ENCODE data around the gene TUBB6. TPM values are rescaled to one million over a fixed set of nuclear protein-coding genes. Genes with fewer than 3 reads are reported as not detected.
A peak's percentile ranks its signal among the peaks of the same experiment; 100 is the strongest.

TUBB6 gene
- 100 to 1,000 TPM in 2 of 4 donors, 10 to 100 TPM in 2; 61.0 to 164 (median 108) TPM for total RNA-seq

DNA sequence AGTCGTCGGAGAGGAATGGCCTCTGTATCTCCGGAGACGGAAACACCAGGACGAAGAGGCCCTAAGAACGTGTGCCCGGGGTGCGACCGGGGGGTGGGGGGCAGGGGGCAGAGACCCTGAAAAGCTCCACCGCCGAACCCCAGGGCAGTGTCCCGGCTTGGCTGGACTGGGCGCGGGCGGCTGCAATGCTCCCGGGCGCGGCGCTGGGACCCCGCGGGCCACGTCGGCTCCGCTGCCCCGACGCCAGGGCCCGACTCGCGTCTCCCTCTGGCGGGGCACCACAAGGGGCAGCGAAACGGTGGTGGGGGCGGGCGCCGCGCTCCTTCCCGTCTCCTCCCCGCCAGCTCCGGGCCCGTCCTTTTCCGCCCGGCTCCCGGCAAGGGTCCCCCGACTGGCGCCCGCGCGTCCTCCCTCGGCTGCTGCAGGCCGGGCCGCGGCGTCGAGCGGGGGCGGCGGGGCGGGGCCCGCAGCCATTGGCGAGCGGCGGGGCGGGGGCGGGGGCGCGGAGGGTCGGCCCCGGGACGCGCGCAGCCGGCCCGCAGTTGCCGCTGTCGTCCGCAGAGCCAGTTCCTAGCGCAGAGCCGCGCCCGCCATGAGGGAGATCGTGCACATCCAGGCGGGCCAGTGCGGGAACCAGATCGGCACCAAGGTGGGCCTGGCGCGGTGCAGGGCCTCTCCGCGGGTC lies at the start of gene TUBB6:
TUBB6 (plus strand) TSS at position 541 of the 685 bp plus-strand sequence; CDS start at position 593, 52 bp downstream.
- H3K27me3 ChIP-seq, result peaks cover 52% of the 10 kb centered on the region

DNA sequence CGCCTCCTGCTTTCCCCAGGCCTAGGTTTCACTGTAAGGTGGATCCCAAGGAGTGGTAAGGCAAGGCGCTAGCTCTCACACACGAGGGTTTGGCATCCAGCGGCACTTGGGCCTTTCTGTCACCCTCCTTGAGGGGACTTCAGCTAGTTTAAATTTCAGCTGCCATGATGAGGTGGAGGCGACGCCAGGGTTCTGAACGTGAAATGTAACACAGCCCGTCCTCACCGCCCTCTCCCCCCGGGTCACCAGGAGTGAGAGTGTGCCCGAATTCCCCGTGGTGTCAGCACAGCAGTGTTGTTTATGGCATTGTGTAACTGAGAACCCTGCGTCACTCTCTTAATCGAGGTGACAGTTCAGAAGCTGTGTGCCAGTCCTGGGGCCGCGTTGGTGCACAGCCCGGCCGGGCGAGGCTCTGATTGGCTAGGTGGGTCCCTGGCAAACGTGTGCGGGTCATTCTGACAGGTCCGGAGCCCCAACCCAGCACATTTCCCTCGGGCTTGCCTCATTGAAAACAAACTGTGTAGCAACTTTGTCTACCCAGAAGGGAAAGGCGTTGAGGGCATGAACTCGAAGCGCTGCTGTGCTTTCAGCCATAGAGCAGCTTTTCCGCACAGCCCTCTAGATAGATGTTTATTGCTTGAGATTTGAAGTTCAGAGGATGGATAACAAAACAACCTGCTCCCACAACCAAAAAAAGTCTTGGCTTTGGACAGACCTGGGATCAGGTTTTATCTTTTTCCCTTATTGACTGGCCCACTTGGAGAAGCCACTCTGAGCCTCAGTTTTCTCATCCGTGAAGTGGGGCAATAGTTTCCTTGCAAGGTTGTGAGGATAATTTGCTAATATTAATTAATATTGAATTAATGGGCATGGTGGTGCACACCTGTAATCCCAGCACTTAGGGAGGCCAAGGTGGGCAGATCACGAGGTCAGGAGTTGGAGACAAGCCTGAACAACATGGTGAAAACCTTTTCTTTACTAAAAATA lies 49.0 kb upstream of the TUBB6 start:
- 77 to 89% methylated on average over 5 to 29 of the region's 29 CpGs for WGBS, 2 donors (ENCODE audit: low coverage in 1 of 2)
- no peak for DNase-seq
- Histone ChIP-seq H3K4me1 (peaks cover under 1 to 7% (median 6%) of the 10 kb centered on the region in 4 donors), H3K36me3 (no peaks in the 10 kb centered on the region), H3K4me3 (no peak overlapping the region), H3K27ac (no peak overlapping the region), H3K9me3 (no peaks in the 10 kb centered on the region), H3K27me3 (peaks cover 16% of the 10 kb centered on the region)
- intact Hi-C loops (cut with DNase I; ENCODE audit: low total_unique reads), result no loop called here
- TF ChIP-seq POLR2AphosphoS5 (IDR thresholded peaks at IDR 0.05) (no peak), POLR2A (IDR thresholded peaks at IDR 0.05) (no peak), EP300 (IDR thresholded peaks at IDR 0.05; ENCODE audit: low read depth) (no peak)
- TF ChIP-seq, protein P1, sequence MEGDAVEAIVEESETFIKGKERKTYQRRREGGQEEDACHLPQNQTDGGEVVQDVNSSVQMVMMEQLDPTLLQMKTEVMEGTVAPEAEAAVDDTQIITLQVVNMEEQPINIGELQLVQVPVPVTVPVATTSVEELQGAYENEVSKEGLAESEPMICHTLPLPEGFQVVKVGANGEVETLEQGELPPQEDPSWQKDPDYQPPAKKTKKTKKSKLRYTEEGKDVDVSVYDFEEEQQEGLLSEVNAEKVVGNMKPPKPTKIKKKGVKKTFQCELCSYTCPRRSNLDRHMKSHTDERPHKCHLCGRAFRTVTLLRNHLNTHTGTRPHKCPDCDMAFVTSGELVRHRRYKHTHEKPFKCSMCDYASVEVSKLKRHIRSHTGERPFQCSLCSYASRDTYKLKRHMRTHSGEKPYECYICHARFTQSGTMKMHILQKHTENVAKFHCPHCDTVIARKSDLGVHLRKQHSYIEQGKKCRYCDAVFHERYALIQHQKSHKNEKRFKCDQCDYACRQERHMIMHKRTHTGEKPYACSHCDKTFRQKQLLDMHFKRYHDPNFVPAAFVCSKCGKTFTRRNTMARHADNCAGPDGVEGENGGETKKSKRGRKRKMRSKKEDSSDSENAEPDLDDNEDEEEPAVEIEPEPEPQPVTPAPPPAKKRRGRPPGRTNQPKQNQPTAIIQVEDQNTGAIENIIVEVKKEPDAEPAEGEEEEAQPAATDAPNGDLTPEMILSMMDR (IDR thresholded peaks at IDR 0.05), result no peak
- in situ Hi-C loops (cut with MboI; ENCODE audit: low pct_ligation_motif_present in 1 of 4, low pct_unique_long_range_greater_than_20kb in 1 of 4, low sequenced_read_pairs in 3 of 4), result no loop called here

More for the DNA sequence above, at the start of gene TUBB6:
- Histone ChIP-seq H3K4me3 (peak within 1 kb of the TSS; percentile 37 to 76 (median 70)), H3K27ac (peak within 1 kb of the TSS; percentile 93 to 99 (median 94)), H3K36me3 (peaks cover 0 to 10% (median 3%) of the 10 kb centered on the region in 4 donors), H3K4me1 (peaks cover 0 to 39% (median 12%) of the 10 kb centered on the region in 4 donors), H3K9me3 (peaks cover 4 to 5% of the 10 kb centered on the region in 2 donors)
- in situ Hi-C loops (cut with MboI; ENCODE audit: low pct_ligation_motif_present in 1 of 4, low pct_unique_long_range_greater_than_20kb in 1 of 4, low sequenced_read_pairs in 3 of 4), result no loop called here
- 0% methylated on average over 14 of the region's 88 CpGs; no CpG with 5 or more reads in 1 of the 2 donors for WGBS, 2 donors (ENCODE audit: low coverage in 1 of 2)
- intact Hi-C loops (cut with DNase I; ENCODE audit: low total_unique reads), result loop anchor here (1.0 to 2.0 kb wide), 2 partner anchors 20 to 29 kb away; no protein-coding TSS in a partner anchor
- DNase-seq, result peak; percentile 64
- TF ChIP-seq, protein P1 (IDR thresholded peaks at IDR 0.05), result no peak
- no peak for TF ChIP-seq EP300 (IDR thresholded peaks at IDR 0.05; ENCODE audit: low read depth)
- peak; percentile 22 for TF ChIP-seq POLR2A (IDR thresholded peaks at IDR 0.05)
- TF ChIP-seq POLR2AphosphoS5 (IDR thresholded peaks at IDR 0.05), result peak; percentile 52 to 93 (median 68)

DNA sequence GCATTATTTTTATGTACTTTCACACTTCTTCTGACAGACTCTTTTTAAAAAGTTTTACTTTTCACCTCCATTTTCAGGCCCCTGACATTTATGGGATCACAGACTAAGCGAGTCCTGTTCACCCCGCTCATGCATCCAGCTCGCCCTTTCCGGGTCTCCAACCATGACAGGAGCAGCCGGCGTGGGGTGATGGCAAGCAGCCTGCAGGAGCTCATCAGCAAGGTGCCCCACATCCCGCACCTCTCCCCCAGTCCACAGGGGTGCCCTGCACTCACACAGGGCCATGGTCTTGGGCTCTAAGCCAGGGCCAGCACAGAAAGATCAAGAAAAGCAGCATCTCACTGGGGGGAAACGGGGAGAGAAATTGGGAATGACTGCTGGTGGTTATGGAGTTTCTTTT lies 45.3 kb upstream of the TUBB6 start:
- WGBS, 2 donors (ENCODE audit: low coverage in 1 of 2), result 83% methylated on average over 8 of the region's 8 CpGs; no CpG with 5 or more reads in 1 of the 2 donors

More for the DNA sequence above, 45.3 kb upstream of the TUBB6 start:
- Histone ChIP-seq H3K36me3 (no peaks in the 10 kb centered on the region), H3K27ac (no peak overlapping the region), H3K4me3 (no peak overlapping the region), H3K4me1 (no peaks in the 10 kb centered on the region), H3K27me3 (no peaks in the 10 kb centered on the region), H3K9me3 (no peaks in the 10 kb centered on the region)
- in situ Hi-C loops (cut with MboI; ENCODE audit: low pct_ligation_motif_present in 1 of 4, low pct_unique_long_range_greater_than_20kb in 1 of 4, low sequenced_read_pairs in 3 of 4) (no loop called here), intact Hi-C loops (cut with DNase I; ENCODE audit: low total_unique reads) (no loop called here)
- DNase-seq, result no peak
- TF ChIP-seq EP300 (IDR thresholded peaks at IDR 0.05; ENCODE audit: low read depth) (no peak), POLR2AphosphoS5 (IDR thresholded peaks at IDR 0.05) (no peak), POLR2A (IDR thresholded peaks at IDR 0.05) (no peak)
- TF ChIP-seq, protein P1 (IDR thresholded peaks at IDR 0.05), result no peak

Measured in transverse colon (tissue), 4 donors.